BJ (cell line): ENCODE data around the gene SLC30A7. TPM values are rescaled to one million over a fixed set of nuclear protein-coding genes. Genes with fewer than 3 reads are reported as not detected.
"Not testable (repeated sequence)": the region's sequence is repeated elsewhere in the genome, so short reads cannot be mapped to it uniquely, and the experiment has no call there.

Source experiments
- CTCF ChIA-PET: fragments of 350-600 bp; formaldehyde crosslinking; extraction: SDS; loops from one replicate; lab custom pipeline; 2021; ENCODE audit warnings: antibody characterized with exemption, inconsistent platforms; lab: Yijun Ruan, JAX
- POLR2A ChIA-PET: fragments of 300-600 bp; sonication (Branson Sonifier 250); formaldehyde crosslinking; extraction: SDS; loops from one replicate; lab custom pipeline; 2021; ENCODE audit warnings: antibody characterized with exemption; lab: Charles Lee
- DNase-seq: peaks from one replicate; pipeline ENCODE4 v3.0.0-alpha.2; 2011; ENCODE audit warnings: low read depth
- H3K27me3 ChIP-seq: 2 replicates; pipeline ENCODE4 v1.6.0; 2011; ENCODE audit warnings: low read length; ENCODE audit not compliant: control insufficient read depth, insufficient read depth
- H3K36me3 ChIP-seq: 2 replicates; pipeline ENCODE4 v1.5.1; 2011; ENCODE audit warnings: low read length; ENCODE audit not compliant: control insufficient read depth, insufficient read depth
- H3K4me3 ChIP-seq: 2 replicates; pipeline ENCODE4 v1.5.1; 2011; ENCODE audit warnings: low read depth, mild to moderate bottlenecking, control low read depth, low read length
- polyA plus RNA-seq: library from polyadenylated mRNA; depleted of rRNA; stranded (reverse); fragments of >200 nt; gene quantifications from 2 replicates; pipeline ENCODE4 v1.2.3, GENCODE V29; 2011
- TF ChIP-seq, protein P1 (sequence below): IDR thresholded peaks from 2 replicates; pipeline ENCODE4 v1.5.1; 2011; ENCODE audit warnings: low read depth, mild to moderate bottlenecking, control low read depth, inconsistent platforms, low read length, moderate library complexity; ENCODE audit not compliant: insufficient read depth

The SLC30A7 gene
- polyA plus RNA-seq, 1 experiment = 4.6 TPM

DNA sequence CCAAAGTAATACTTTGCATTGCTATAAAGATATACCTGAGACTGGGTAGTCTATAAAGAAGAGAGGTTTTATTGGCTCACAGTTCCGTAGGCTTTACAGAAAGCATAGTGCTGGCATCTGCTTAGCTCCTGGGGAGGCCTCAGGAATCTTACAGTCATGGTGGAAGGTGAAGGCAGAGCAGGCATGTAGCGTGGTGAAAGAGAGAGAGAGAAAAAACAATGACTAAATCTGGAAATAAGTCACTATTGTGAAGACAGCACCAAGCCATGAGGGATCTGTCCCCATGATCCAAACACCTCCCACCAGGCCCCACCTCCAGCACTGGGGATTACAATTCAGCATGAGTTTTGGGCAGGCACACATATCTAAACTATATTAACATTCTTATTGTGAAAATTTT is 30.4 kb downstream of the SLC30A7 start:
- no peak overlapping the region for H3K4me3 ChIP-seq
- ChIA-PET CTCF (no interaction called here), POLR2A (no interaction called here)
- DNase-seq = no peak
- peaks cover 1% of the 10 kb centered on the region; the same call in 1 of the 2 replicates for H3K36me3 ChIP-seq
- H3K27me3 ChIP-seq = no peaks in the 10 kb centered on the region
- TF ChIP-seq, protein P1, sequence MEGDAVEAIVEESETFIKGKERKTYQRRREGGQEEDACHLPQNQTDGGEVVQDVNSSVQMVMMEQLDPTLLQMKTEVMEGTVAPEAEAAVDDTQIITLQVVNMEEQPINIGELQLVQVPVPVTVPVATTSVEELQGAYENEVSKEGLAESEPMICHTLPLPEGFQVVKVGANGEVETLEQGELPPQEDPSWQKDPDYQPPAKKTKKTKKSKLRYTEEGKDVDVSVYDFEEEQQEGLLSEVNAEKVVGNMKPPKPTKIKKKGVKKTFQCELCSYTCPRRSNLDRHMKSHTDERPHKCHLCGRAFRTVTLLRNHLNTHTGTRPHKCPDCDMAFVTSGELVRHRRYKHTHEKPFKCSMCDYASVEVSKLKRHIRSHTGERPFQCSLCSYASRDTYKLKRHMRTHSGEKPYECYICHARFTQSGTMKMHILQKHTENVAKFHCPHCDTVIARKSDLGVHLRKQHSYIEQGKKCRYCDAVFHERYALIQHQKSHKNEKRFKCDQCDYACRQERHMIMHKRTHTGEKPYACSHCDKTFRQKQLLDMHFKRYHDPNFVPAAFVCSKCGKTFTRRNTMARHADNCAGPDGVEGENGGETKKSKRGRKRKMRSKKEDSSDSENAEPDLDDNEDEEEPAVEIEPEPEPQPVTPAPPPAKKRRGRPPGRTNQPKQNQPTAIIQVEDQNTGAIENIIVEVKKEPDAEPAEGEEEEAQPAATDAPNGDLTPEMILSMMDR = no peak

DNA sequence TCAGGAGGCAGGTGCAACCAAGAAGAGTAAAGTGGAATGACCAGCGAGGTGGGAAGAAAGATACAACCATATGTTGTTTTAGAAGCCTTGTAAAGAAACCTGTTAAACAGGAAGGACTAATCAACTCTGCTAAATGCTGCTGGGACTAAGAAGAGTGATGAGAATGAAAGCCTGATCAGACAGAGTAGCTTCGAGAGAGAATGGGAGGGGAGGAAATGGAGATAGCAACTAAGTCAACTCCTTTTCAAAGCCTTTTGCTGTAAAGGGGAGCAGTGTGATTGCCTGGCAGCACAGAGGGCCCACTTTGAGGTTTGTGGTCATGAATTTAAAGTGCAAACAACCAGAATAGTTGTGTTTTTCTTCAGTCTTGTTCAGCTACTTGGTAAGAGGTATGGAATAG is 31.4 kb downstream of the SLC30A7 start:
- DNase-seq = no peak
- Histone ChIP-seq H3K27me3 (no peaks in the 10 kb centered on the region), H3K4me3 (no peak overlapping the region), H3K36me3 (peaks cover 1% of the 10 kb centered on the region; the same call in 1 of the 2 replicates)
- ChIA-PET CTCF (interaction anchor here (0.6 kb wide), 1 partner anchor 311 kb away, joined by 3 read pairs; no protein-coding TSS in a partner anchor), POLR2A (no interaction called here)
- TF ChIP-seq, protein P1 = no peak

DNA sequence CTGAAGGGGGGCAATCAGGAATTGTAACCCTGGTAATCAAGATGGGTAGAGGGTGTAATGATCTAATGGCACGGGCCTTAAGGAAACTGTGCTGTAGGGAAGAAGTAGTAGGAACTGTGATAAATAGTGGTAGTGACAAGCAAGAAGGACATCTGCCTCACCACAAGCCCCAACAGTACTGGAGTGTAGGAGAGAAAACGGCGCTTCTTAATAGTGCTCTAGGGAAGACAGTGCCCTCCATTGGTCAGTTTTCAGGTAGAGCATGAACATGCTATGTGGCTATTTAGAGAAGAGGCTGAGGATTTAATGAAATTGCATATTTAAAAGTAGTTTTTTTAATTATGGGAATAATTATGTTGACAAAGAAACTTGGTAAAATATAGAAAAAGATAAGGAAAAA is 32.2 kb downstream of the SLC30A7 start:
- CTCF ChIA-PET = interaction anchor here (0.6 kb wide), 1 partner anchor 310 kb away, joined by 3 read pairs; no protein-coding TSS in a partner anchor
- no peak for DNase-seq

DNA sequence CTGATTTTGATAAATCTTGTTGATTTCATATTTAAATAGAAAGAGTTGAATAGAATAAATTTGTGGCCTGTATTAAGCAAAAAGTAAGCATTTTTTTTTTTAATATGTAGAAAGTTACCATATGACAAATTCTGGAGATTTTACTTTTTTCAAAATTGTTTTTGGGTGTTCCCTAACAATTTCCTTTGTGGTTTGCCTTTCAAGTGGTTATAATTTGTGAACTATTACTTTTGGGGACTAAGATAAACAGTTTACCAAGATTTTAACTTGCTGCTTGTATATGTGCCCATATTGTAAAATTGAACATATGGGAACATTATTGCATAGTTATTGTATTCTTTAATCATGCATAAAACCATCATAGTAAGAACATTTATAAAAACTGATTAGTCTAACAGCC is 34.6 kb downstream of the SLC30A7 start:
- TF ChIP-seq, protein P1 = no peak
- CTCF ChIA-PET = no interaction called here

More for the DNA sequence above, 32.2 kb downstream of the SLC30A7 start:
- TF ChIP-seq, protein P1 = no peak
- Histone ChIP-seq H3K27me3 (no peaks in the 10 kb centered on the region), H3K4me3 (no peak overlapping the region), H3K36me3 (peaks cover 1% of the 10 kb centered on the region; the same call in 1 of the 2 replicates)
- POLR2A ChIA-PET = interaction anchor here (0.7 kb wide), 1 partner anchor 580 kb away, joined by 3 read pairs; no protein-coding TSS in a partner anchor

DNA sequence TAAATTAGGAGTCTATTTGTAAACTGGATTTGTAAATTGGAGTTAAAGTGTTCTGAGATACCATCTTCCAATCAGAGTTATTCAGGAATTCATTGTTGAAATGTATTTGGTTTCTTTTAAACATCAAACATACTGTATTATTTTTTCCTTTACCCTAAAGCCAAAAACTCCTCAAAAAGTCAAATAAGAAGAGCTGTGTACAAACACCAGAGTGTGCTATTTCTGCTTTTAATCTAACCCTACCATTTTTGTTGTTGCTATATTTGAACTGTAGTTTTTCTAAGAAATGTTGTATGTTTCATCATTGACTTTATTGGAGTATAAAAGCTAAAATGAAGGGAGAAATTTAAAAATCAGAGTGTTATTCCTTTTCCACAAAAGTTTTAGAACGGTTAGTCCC is 35.8 kb downstream of the SLC30A7 start:
- Histone ChIP-seq H3K4me3 (no peak overlapping the region), H3K27me3 (no peaks in the 10 kb centered on the region), H3K36me3 (no peaks in the 10 kb centered on the region)
- ChIA-PET POLR2A (no interaction called here), CTCF (interaction anchor here (0.8 to 2.0 kb wide), 3 partner anchors 8 to 349 kb away, joined by 3 to 6 read pairs (median 3); no protein-coding TSS in a partner anchor)
- DNase-seq = no peak
- TF ChIP-seq, protein P1 = no peak

More for the DNA sequence above, 34.6 kb downstream of the SLC30A7 start:
- DNase-seq = no peak
- no peak overlapping the region for H3K4me3 ChIP-seq
- H3K27me3 ChIP-seq = no peaks in the 10 kb centered on the region
- H3K36me3 ChIP-seq = no peaks in the 10 kb centered on the region
- POLR2A ChIA-PET = no interaction called here

DNA sequence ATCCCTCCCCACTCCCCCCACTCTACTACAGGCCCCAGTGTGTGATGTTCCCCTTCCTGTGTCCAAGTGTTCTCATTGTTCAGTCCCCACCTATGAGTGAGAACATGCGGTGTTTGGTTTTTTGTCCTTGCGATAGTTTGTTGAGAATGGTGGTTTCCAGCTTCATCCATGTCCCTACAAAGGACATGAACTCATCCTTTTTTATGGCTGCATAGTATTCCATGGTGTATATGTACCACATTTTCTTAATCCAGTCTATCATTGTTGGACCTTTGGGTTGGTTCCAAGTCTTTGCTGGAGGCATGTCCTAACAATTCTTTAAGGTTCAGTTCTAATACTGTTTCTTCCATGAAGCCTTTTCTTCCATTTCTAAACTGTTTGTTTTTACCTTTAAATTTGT is 37.7 kb downstream of the SLC30A7 start:
- DNase-seq, H3K27me3 ChIP-seq, POLR2A ChIA-PET, H3K36me3 ChIP-seq, H3K4me3 ChIP-seq: not testable (repeated sequence)
- CTCF ChIA-PET = interaction anchor here (1.1 to 2.0 kb wide), 5 partner anchors 10 to 354 kb away, joined by 3 to 10 read pairs (median 6); no protein-coding TSS in a partner anchor
